ENCODE measurements around the gene CHIT1.

GRCh38 chr1:203265541-203265940 is 36.1 kb upstream of the CHIT1 start:
- no peak for TF ChIP-seq CTCF (IDR thresholded peaks at IDR 0.05)
- no peak for TF ChIP-seq POLR2A (IDR thresholded peaks at IDR 0.05)
- no peak for TF ChIP-seq EP300 (IDR thresholded peaks at IDR 0.05)

Measured in ovary (tissue), 3 donors.